ENCODE measurements around the gene RARS2. TPM values are rescaled to one million over a fixed set of nuclear protein-coding genes. Genes with fewer than 3 reads are reported as not detected.

Gene RARS2
- total and polyA plus RNA-seq, 2 experiments from 2014 or later = 31.8 to 38.5 TPM

- no peak for TF ChIP-seq REST (IDR thresholded peaks at IDR 0.05; ENCODE audit: unreplicated experiment)
- TF ChIP-seq CREB1 (CRISPR knock-in tag; IDR thresholded peaks at IDR 0.05; ENCODE audit: low read depth) = no peak
- TF ChIP-seq POLR2AphosphoS5 (IDR thresholded peaks at IDR 0.05; ENCODE audit: low read depth) = no peak
- no peak for TF ChIP-seq EZH2 (IDR thresholded peaks at IDR 0.05; ENCODE audit: low read depth, unreplicated experiment)
- no peak for TF ChIP-seq ZNF331 (CRISPR knock-in tag; IDR thresholded peaks at IDR 0.05; ENCODE audit: low read depth)
- no peak for TF ChIP-seq STAT1 (IDR thresholded peaks at IDR 0.05; ENCODE audit: unreplicated experiment)
- TF ChIP-seq CTCF (conservative IDR thresholded peaks at IDR 0.05; ENCODE audit: low read depth in 2 of 2) = no peak
Observed at GRCh38 chr6:87628424-87628823, 38.6 kb upstream of the RARS2 start (continued).

- Histone ChIP-seq H3K36me3 (ENCODE audit: insufficient read depth) (peaks cover 19% of the 10 kb centered on the region; the same call in 1 of the 2 replicates), H3K27me3 (ENCODE audit: insufficient read depth) (no peaks in the 10 kb centered on the region), H3K79me2 (replicated peaks; ENCODE audit: insufficient read depth) (peaks cover 17% of the 10 kb centered on the region; the same call in 1 of the 2 replicates), H3K4me2 (no peak overlapping the region), H3K9me2 (ENCODE audit: insufficient read depth) (no peaks in the 10 kb centered on the region), H3K4me3 (no peak overlapping the region), H3K27ac (ENCODE audit: low read depth) (no peak overlapping the region), H3F3A (replicated peaks; ENCODE audit: low read depth) (no peaks in the 10 kb centered on the region), H4K20me1 (replicated peaks; ENCODE audit: insufficient read depth) (no peaks in the 10 kb centered on the region), H2AFZ (no peak overlapping the region), H3K4me1 (ENCODE audit: insufficient read depth) (no peaks in the 10 kb centered on the region)
- Mint-ChIP-seq H3K9me3 (no peaks in the 10 kb centered on the region), H3K27me3 (ENCODE audit: insufficient read depth, low read depth, poor library complexity) (no peaks in the 10 kb centered on the region), H3K4me3 (no peak overlapping the region), H3K4me1 (no peaks in the 10 kb centered on the region; the same call in 2 of the 3 replicates), H3K36me3 (ENCODE audit: low read depth) (peaks cover 38% of the 10 kb centered on the region), H3K27ac (no peak overlapping the region)
- DNase-seq (ENCODE audit: low spot score) (no peak), ATAC-seq (no peak)
- TF ChIP-seq ETS1 (IDR thresholded peaks at IDR 0.05) (no peak), CTCF (conservative IDR thresholded peaks at IDR 0.05; ENCODE audit: low read depth in 2 of 2) (no peak), EZH2 (IDR thresholded peaks at IDR 0.05; ENCODE audit: low read depth, unreplicated experiment) (no peak), ZNF462 (CRISPR knock-in tag; IDR thresholded peaks at IDR 0.05) (no peak)
Observed at GRCh38 chr6:87623248-87623647, 33.5 kb upstream of the RARS2 start.
